Posterior vena cava (tissue), 2 donors: Measurements from ENCODE around the gene GTF2B. TPM values are rescaled to one million over a fixed set of nuclear protein-coding genes. Genes with fewer than 3 reads are reported as not detected.

ENCODE experiments used
- DNase-seq: peaks from one replicate; pipeline ENCODE4 v3.0.0-alpha.2; 2020; ENCODE audit warnings: low spot score
- intact Hi-C, 2 donors: fragments of 100-400 bp; cut with DNase I; formaldehyde crosslinking; loops; one replicate each; pipeline versions ENCODE4 v1.14.1 to v1.14.2; 2022 to 2023
- total RNA-seq, 2 donors: library from RNA; stranded (reverse); fragmentation: NEBNext Ultra II Directional; extraction: Animal tissue kit (Norgen Biotek cat#: 25700); gene quantifications; one replicate each; pipeline ENCODE4 v1.2.1, GENCODE V29; 2021
- donor health status: DM: yes; HTN: yes; CAD: no.
- donor health status: DM: yes; HTN: yes; CAD: no.

GTF2B gene
- total RNA-seq, 2 donors from 2014 or later = 16.8 to 17.9 TPM

DNA sequence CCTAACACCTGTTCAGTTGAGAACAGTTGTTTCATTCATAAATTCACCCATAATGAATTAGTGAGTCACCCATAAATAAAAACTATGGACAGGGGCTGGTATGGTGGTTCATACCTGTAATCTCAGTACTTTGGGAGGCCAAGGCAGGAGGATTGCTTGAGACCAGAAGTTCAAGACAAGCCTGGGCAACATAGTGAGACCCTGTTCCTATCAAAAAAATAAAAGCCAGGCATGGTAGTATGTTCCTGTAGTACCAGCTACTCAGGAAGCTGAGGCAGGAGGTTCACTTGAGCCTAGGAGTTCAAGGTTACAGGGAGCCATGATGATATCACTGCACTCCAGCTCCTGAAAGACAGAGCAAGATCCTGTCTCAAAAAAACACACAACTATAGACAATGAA, 79.0 kb downstream of the GTF2B start:
- no peak for DNase-seq
- intact Hi-C loops = no loop called here

DNA sequence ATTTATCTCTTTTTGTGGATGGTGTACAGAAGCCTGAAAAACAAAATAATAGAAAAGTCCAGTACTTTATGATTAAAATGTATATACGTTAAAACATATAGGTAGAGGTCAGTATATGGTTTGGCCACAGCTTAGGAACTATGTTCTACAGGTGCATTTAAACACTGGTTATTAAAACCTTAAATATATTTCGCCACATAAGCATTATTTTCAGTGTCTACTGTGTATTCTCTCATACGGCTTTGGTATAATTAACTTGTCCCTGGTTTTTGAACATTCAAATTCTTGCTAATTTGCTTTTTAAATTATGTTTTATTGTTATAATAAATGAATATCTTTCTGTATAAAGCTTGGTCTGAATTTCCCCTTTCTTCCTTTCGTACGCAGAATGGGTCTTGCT, 87.9 kb downstream of the GTF2B start:
- no peak for DNase-seq
- intact Hi-C loops = no loop called here

DNA sequence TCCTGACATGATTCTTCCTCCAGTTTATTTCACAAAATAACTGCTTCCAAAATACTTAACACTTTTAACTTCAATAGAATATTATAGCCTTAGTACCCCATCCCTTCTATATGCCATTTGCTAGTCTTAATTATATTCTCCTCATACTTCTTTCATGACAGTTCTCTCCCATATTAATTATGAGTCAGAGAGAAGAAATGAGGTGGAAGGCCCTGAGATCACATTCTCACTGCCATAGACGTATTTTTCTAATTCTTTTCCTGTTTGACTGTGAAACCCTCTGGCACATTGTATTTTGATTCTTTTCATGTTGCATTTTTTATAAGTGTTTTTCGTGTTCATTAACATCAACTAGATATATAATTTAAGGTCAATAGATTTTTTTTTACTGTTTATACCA, 88.4 kb downstream of the GTF2B start:
- no peak for DNase-seq
- intact Hi-C loops = no loop called here

Other genes with a start within 250 kb of the GTF2B start
- 10 to 100 TPM; 31.3 to 37.4 TPM for gene PKN2, start 207.3 kb downstream of the GTF2B start, total RNA-seq
- gene KYAT3, start 101.1 kb upstream of the GTF2B start, total RNA-seq = 10 to 100 TPM; 20.4 to 21.2 TPM
- 10 to 100 TPM; 15.6 to 16.1 TPM for gene RBMXL1, start 101.1 kb upstream of the GTF2B start, total RNA-seq
- gene GBP3, start 131.3 kb upstream of the GTF2B start, total RNA-seq = 10 to 100 TPM; 15.3 to 28.4 TPM
- 10 to 100 TPM; 26.8 to 36.0 TPM for gene GBP1, start 173.6 kb upstream of the GTF2B start, total RNA-seq
- gene GBP2, start 234.5 kb upstream of the GTF2B start, total RNA-seq = 10 to 100 TPM; 58.3 to 71.9 TPM